SW480 (cell line): Measurements from ENCODE around the gene DTNB.
"Not testable (repeated sequence)": the region's sequence is repeated elsewhere in the genome, so short reads cannot be mapped to it uniquely, and the experiment has no call there.

ENCODE experiments used
- DNase-seq: peaks from one replicate; pipeline ENCODE4 v3.0.0-alpha.2; 2016; ENCODE audit warnings: low spot score

DTNB gene

DNA sequence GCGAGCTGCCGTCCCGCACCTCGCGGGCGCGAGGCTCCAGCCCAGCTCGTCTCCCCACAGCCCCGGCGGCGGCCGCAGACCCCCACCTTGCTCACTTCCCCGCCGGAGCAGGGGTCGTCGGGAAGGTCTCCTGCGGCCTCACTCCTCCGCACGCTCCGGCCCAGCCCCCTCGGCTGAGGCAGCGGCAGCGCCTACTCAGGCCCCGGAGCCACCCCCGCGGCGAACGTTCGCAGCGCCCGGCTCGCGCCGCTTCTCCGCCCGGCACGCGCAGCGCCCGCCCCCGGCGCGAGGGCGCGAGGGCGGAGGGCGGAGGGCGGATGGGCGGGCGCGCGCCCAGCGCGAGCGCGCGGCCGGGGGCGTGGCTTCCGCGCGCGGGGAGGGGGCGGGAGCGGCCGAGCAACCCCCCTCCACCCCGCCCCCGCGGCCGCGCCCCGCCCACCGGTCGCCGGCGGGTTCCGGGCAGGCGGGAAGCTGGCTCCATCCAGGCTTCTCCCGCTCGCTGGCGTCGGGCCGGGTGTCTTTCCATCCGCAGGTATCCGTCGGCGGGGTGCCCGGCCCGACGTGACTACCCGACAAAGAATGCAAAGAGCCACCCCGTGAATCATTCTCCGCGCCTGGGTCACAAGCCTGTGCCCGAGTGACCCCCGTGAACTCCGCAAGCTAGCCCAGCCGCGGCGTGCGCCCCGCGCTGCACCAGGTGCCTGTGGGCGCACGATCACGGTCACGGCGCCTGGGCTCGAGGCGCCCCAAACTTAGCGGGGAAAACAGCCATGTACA lies at the start of gene DTNB:
DTNB (minus strand) TSS at position 278 of the 777 bp plus-strand sequence. CDS start 20,917 bp downstream, outside the sequence.
- peak; percentile 85 for DNase-seq

GRCh38 chr2:25722224-25722623 lies 48.8 kb upstream of the DTNB start:
- DNase-seq = no peak

DNA sequence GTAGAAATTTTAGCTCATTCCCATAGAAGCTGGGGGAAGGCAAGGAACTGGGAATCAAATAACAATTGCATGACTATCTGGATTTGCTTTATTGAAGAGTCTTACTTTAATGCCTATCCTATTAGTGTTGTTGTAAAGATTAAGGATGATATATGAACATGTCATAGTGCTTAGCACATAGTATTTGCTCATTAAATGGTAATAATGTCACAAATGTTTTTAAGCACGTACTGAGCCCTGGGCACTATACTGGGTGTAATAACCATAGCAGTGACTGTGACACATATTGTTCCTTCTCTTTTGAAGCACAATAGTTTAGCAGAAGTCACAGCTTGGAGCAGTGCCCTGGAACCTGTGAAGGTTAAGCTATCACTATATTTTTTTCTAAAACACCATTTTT lies 47.2 kb upstream of the DTNB start:
- DNase-seq = no peak

- peak; percentile 28 for DNase-seq
Measured at GRCh38 chr2:25714740-25715139, 41.4 kb upstream of the DTNB start.

DNA sequence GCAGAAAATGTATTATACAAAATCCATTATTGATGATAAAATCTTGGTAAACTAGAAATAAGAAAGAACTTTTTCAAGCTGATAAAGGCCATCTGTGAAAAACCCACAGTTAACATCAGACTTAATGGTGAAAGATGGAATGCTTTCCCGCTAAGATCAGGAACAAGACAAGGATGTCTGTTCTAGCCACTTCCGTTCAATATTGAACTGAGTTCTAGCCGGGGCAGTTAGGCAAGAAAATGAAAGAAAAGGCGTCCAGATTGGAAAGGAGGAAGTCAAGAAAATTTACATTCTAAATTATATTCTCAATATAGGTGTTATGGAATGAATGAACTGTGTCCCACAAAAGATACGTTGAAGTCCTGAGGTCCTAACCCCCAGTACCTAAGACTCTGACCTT lies 39.1 kb upstream of the DTNB start:
- DNase-seq = no peak

DNA sequence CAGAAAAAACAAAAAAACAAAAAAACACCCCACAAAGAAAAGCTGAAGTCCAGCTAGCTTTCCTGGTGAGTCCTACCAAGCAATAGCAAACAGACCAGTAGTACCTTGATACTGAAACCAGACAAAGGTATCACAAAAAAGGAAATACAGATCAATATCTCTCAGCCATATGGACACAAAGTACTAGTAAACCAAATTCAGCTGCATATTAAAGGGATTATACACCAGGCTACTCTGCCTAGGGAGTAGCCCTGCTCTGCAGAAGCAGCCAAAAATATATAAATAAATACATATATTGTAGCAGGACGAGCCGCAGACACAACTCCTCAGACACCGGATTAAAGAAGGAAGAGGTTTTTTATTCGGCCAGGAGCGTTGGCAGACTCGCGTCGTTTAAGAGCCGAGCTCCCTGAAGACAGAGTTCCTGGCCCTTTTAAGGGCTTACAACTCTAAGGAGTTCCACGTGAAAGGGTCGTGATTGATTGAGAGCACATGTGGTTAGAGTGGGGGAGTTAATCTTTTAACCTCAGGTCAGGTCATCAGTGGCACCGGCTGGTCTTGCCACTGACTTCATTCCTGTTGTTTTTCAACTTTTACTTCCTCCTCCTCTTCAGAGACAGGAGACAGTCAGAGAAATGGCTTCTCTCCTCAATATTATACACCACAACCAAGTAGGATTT lies 38.4 kb upstream of the DTNB start:
- no peak for DNase-seq

GRCh38 chr2:25710750-25711149 lies 37.4 kb upstream of the DTNB start:
- no peak for DNase-seq

GRCh38 chr2:25709349-25709748 lies 36.0 kb upstream of the DTNB start:
- DNase-seq = no peak

DNA sequence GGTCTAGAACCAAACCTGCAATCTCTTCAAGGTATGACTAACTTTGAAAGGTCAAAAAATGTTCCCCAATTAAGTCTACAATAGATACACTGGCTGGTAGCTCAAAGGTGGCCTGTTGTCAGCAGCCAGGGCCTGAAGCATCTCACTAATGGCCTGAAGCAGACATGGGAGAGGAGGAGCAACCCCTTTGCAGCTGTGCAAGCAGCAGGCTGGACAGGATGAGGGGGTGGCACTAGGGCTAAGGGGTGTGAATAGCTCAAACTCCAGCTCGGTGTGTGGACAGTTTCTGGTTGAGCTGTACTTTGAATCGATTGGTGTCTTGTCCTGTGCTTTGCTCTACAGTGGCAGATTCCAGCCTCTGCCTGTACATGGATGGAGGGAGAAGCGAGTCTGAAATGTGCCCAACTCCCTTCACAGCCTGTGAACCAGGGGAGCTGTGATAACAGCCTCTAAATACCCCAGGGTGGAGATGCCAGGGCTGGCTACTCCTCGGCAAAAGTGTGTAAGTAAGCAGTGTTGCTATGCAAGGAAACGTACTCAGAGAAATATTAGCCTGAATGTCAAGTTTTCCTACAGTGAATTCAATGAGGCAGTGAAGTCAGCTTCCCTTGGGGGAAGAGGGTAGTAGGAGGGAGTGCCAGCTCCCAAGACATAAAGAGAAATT lies 34.7 kb upstream of the DTNB start:
- no peak for DNase-seq

DNA sequence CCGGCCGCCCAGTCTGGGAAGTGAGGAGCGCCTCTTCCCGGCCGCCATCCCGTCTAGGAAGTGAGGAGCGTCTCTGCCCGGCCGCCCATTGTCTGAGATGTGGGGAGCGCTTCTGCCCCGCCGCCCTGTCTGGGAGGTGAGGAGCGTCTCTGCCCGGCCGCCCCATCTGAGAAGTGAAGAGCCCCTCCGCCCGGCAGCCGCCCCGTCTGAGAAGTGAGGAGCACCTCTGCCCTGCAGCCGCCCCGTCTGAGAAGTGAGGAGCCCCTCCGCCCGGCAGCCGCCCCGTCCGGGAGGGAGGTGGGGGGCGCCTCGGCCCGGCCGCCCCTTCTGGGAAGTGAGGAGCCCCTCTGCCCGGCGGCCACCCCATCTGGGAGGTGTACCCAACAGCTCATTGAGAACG lies 32.2 kb upstream of the DTNB start:
- not testable (repeated sequence) for DNase-seq

DNA sequence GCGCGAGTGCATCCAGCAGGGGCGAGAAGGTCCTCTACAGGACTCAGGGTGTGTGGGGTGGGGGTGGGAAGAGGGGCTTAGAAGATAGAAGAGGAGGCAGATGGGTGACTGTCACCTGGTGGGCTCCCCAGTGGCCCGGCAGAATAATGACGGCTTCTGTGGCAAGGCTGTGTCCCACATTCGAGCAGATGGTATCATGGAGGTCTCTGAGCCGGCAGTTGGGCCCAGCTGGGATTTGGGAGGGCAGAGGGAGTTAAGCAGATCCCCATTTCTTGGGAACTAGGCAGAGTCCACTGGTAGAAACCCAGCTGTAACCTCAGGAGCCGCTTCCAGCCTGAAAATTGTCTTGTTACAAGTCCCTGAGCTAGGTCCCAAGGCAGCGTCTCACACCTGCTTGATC lies 28.4 kb upstream of the DTNB start:
- no peak for DNase-seq

DNA sequence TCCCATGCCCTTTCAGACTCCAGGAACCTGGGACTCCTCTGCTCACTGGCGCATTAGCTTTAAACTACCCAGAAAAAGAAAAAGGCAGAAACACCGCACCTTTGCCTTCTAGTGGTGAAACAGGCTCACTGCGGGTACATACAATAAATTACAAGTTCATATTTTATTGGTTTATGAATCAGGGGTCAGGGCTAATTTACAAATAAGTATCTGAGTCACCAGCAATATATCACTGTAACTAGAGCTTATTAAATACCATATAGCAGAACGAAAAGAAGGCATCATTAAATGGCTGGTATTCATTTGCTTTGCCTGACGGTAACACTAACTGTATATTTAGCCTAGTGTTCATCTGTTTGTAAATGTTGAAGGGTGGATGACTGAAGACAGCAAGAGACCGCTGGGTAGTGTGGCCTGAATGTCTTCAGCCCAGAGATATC lies 26.9 kb upstream of the DTNB start:
- DNase-seq = peak; percentile 85

DNA sequence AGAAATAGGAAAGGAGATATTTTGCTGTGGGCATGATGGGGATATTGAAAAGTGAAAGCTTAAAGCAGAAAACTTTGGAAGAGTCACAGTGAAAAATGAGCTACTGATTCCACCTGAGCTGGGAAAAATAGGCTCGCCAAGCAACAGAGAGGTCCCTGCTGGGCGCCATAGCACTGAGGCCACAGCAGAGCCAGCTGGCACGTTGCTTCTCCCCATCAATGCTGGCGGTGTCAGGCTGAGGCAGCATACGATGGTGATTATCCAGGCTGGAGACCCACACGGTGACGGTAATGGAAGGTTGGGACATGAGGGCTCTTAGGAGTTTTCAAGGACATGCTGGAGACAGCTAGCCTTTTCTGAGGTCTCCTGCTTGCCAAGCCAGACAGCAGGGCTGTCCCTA lies 25.8 kb upstream of the DTNB start:
- no peak for DNase-seq

GRCh38 chr2:25698752-25699151 lies 25.4 kb upstream of the DTNB start:
- no peak for DNase-seq

DNA sequence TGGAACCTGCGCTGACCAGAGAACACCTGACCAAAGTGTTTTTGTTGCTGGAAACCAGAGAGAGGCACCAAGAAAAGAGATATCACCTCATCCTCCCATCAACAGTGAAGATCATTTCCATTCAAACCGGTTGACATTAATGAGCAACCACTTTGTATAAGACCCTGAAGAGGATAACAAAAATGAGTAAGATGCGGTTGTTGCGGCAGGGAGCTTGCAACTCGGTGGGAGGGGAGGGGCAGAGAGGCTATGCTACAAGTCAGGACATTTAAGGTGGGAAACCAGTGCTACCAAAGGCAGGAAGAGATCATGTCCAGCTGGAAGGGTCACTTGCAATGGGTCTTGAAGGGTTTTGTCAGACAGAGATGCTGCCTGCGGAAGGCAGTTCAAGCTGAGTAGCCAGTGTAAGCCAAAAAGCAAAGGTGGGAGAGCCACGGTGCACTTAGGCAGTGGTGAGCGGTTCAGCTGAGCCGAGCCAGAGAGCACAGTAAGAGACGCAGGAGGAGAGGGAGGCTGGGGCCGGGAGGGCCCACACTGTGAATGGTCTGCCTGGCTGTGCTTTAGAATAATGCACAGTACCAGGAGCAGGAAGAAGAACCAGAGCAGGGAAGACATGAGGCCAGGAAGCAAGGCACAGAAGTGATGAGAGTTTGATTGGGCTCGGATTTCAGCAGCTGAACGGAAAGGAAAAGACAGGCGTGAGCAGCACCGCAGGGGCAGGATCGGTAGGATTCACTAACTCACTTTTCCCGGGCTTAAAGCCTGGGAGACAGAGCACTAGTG lies 24.4 kb upstream of the DTNB start:
- no peak for DNase-seq

GRCh38 chr2:25692737-25693445 lies 19.5 kb upstream of the DTNB start:
- DNase-seq = no peak

DNA sequence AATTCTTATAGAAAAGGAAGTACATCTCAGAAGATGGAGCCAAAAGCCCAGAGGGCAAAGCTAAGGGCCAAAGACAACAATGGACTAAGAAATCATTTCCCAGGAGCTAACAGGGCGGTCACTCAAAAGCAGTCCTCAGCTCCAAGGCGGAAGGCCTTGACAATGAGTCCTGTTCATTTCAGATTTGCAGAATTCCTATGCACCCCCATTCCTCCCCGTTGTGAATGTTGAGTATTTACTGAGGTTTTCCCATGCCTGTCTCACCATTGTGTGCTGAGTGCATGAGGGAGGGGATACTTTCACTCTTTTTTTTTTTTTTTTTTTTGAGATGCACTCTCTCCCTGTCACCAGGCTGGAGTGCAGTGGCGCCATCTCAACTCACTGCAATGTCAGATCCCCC lies 18.8 kb upstream of the DTNB start:
- no peak for DNase-seq

GRCh38 chr2:25690058-25690457 lies 16.7 kb upstream of the DTNB start:
- DNase-seq = peak; percentile 77

DNA sequence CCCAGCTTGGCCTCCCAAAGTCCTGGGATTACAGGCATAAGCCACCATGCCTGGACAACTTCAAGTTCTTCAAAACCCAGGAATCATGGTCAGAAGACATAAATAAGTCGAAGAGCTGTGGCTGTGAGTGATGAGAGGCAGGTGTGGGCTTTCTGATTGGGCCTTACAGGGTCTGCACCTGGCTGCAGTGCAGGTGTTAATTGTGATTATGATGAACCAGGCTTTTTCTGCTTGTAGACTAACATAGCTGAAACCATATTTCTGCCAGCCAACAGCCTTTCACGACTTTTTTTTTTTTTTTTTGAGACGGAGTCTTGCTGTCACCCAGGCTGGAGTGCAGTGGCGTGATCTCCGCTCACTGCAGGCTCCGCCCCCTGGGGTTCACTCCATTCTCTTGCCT lies 14.9 kb upstream of the DTNB start:
- DNase-seq = no peak

GRCh38 chr2:25685741-25686140 lies 12.4 kb upstream of the DTNB start:
- no peak for DNase-seq

DNA sequence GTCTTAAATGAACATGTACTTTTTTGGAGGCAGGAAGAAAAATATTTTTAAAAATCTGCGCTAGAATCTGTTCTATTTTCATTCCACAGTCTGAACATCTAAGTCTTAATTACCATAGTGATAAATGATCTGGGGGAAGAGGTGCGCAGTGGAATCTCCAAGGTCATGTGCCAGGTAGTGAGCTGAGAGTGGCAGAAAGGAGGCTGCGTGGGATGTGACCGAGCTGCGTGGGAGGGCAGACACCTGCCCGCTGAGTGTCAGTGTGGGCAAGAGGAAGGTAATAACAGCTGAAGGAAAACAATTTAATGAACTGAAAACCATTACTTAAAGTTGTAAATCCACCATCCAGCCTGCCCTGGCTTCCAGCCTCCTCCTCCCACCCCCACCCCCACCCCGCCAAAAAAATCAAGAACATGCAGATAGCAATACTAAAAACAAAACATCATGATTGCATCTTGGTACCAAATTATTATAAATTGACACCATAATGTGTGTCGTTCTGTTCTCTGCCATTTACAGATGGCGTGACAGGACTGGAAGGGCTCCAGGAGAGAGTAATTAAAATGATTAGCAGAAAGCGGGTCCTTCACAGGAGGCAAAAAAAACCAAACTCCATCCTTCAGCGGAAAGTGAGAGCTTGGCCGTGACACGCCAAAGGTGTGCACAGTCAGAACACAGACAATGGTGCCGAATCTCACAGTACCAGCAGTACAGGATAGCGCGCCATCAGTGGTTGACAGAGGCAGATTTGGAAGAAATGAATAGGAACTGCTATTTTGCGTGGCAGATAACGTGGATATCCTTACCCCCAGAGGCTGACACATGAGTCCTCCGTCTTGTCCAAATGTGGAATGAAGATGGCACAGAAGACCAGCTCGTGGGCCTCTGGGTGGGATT lies 11.4 kb upstream of the DTNB start:
- no peak for DNase-seq
